WTC11 (cell line): ENCODE measurements around the gene OPN1SW. TPM values are rescaled to one million over a fixed set of nuclear protein-coding genes. Genes with fewer than 3 reads are reported as not detected.

ENCODE experiments used
- ATAC-seq: fragments of 200-7000 bp; cut with Tn5 transposase; 2 replicates; pipeline ENCODE4 v1.10.0; 2021; ENCODE audit warnings: mild to moderate bottlenecking, moderate library complexity
- CTCF ChIA-PET: fragments of 300-600 bp; sonication (Branson Sonifier 250); formaldehyde crosslinking; loops from one replicate; lab custom pipeline; 2021; ENCODE audit warnings: antibody characterized with exemption; lab: Charles Lee
- POLR2A ChIA-PET: fragments of 350-600 bp; sonication (Branson Sonifier 250); formaldehyde crosslinking; loops from one replicate; lab custom pipeline; 2021; ENCODE audit warnings: antibody characterized with exemption; lab: Charles Lee
- DNase-seq: peaks from one replicate; pipeline ENCODE4 v3.0.0; 2021; ENCODE audit warnings: low spot score
- H3K27ac Mint-ChIP-seq: 2 replicates; pipeline ENCODE4 v1.8.0; 2021; ENCODE audit warnings: mixed read lengths
- H3K27me3 Mint-ChIP-seq: 2 replicates; pipeline ENCODE4 v1.8.0; 2021; ENCODE audit warnings: low read depth, mild to moderate bottlenecking, moderate library complexity, mixed read lengths
- H3K36me3 Mint-ChIP-seq: 2 replicates; pipeline ENCODE4 v1.8.0; 2021; ENCODE audit warnings: mixed read lengths
- H3K4me1 Mint-ChIP-seq: 2 replicates; pipeline ENCODE4 v1.8.0; 2022; ENCODE audit warnings: mixed read lengths
- H3K4me3 Mint-ChIP-seq: 2 replicates; pipeline ENCODE4 v1.8.0; 2021; ENCODE audit warnings: mild to moderate bottlenecking, moderate library complexity, mixed read lengths
- H3K9me3 Mint-ChIP-seq: 2 replicates; pipeline ENCODE4 v1.8.0; 2021; ENCODE audit warnings: mixed read lengths
- ATF1 ChIP-seq: sonication (generic); formaldehyde crosslinking; IDR thresholded peaks from 2 replicates; pipeline ENCODE4 v1.8.1; 2023; ENCODE audit warnings: mild to moderate bottlenecking, moderate library complexity, missing genetic modification reagents
- ETV6 ChIP-seq: sonication (generic); formaldehyde crosslinking; IDR thresholded peaks from 2 replicates; pipeline ENCODE4 v1.8.1; 2022; ENCODE audit warnings: mild to moderate bottlenecking, missing genetic modification reagents
- FOXK1 ChIP-seq: sonication (generic); formaldehyde crosslinking; IDR thresholded peaks from 2 replicates; pipeline ENCODE4 v1.8.0; 2022; ENCODE audit warnings: mild to moderate bottlenecking, moderate library complexity, missing genetic modification reagents
- FOXP4 ChIP-seq: sonication (generic); formaldehyde crosslinking; IDR thresholded peaks from 2 replicates; pipeline ENCODE4 v1.8.0; 2022; ENCODE audit warnings: mild to moderate bottlenecking, missing genetic modification reagents
- GABPB1 ChIP-seq: sonication (generic); formaldehyde crosslinking; IDR thresholded peaks from 2 replicates; pipeline ENCODE4 v1.8.1; 2023; ENCODE audit warnings: mild to moderate bottlenecking, missing genetic modification reagents
- GRHL2 ChIP-seq: fragments of 250-450 bp; sonication (Bioruptor Pico); IDR thresholded peaks from 2 replicates; pipeline ENCODE4 v1.8.0; 2022; ENCODE audit warnings: mild to moderate bottlenecking, moderate library complexity; ENCODE audit not compliant: insufficient replicate concordance, severe bottlenecking
- IRF2 ChIP-seq: sonication (generic); formaldehyde crosslinking; IDR thresholded peaks from 2 replicates; pipeline ENCODE4 v1.8.0; 2022; ENCODE audit warnings: low read depth, missing genetic modification reagents, borderline replicate concordance
- JUN ChIP-seq: sonication (generic); formaldehyde crosslinking; IDR thresholded peaks from 2 replicates; pipeline ENCODE4 v1.8.0; 2023; ENCODE audit warnings: mild to moderate bottlenecking, missing genetic modification reagents
- TEAD4 ChIP-seq: sonication (generic); formaldehyde crosslinking; IDR thresholded peaks from 2 replicates; pipeline ENCODE4 v1.8.0; 2022; ENCODE audit warnings: mild to moderate bottlenecking, missing genetic modification reagents
- USF1 ChIP-seq: sonication (generic); formaldehyde crosslinking; IDR thresholded peaks from 2 replicates; pipeline ENCODE4 v1.8.0; 2022; ENCODE audit warnings: mild to moderate bottlenecking, missing genetic modification reagents
- ZMAT4 ChIP-seq: fragments of 250-450 bp; sonication (Bioruptor Pico); IDR thresholded peaks from 2 replicates; pipeline ENCODE4 v1.9.0; 2021; ENCODE audit warnings: mild to moderate bottlenecking
- ZNF219 ChIP-seq: sonication (generic); formaldehyde crosslinking; IDR thresholded peaks from 2 replicates; pipeline ENCODE4 v1.8.0; 2023; ENCODE audit warnings: missing genetic modification reagents, mild to moderate bottlenecking, borderline replicate concordance
- ZNF425 ChIP-seq: fragments of 250-450 bp; sonication (Bioruptor Pico); conservative IDR thresholded peaks from 2 replicates; pipeline ENCODE4 v1.9.0; 2021; ENCODE audit warnings: mild to moderate bottlenecking
- ZNF512 ChIP-seq: sonication (generic); formaldehyde crosslinking; IDR thresholded peaks from 2 replicates; pipeline ENCODE4 v1.8.1; 2022; ENCODE audit warnings: missing genetic modification reagents, borderline replicate concordance
- total RNA-seq: library from RNA; stranded (reverse); gene quantifications from 3 replicates; pipeline ENCODE4 v1.2.3, GENCODE V29; 2021
- TF ChIP-seq, protein P1 (sequence below): fragments of 200-600 bp; IDR thresholded peaks from 2 replicates; pipeline ENCODE4 v1.8.0; 2022; ENCODE audit warnings: antibody characterized with exemption
- TF ChIP-seq, protein P2 (sequence below): sonication (generic); formaldehyde crosslinking; IDR thresholded peaks from 2 replicates; pipeline ENCODE4 v1.8.0; 2022; ENCODE audit warnings: missing genetic modification reagents
- TF ChIP-seq, protein P3 (sequence below): sonication (generic); formaldehyde crosslinking; IDR thresholded peaks from 2 replicates; pipeline ENCODE4 v1.8.0; 2022; ENCODE audit warnings: mild to moderate bottlenecking, missing genetic modification reagents
- TF ChIP-seq, protein P4 (sequence below): sonication (generic); formaldehyde crosslinking; IDR thresholded peaks from 2 replicates; pipeline ENCODE4 v1.8.1; 2022; ENCODE audit warnings: low read depth, mild to moderate bottlenecking, moderate library complexity, missing genetic modification reagents, borderline replicate concordance

OPN1SW gene
- total RNA-seq, 1 experiment from 2014 or later: not detected

- DNase-seq: no peak
- Mint-ChIP-seq H3K4me1 (no peaks in the 10 kb centered on the region), H3K27me3 (no peaks in the 10 kb centered on the region), H3K27ac (no peak overlapping the region), H3K36me3 (peaks cover 24% of the 10 kb centered on the region), H3K9me3 (no peaks in the 10 kb centered on the region), H3K4me3 (no peak overlapping the region)
- ChIA-PET POLR2A (interaction anchor here (0.8 kb wide), 1 partner anchor 22 kb away, joined by 3 read pairs; no protein-coding TSS in a partner anchor), CTCF (no interaction called here)
- no peak for ATAC-seq
- no peak for TF ChIP-seq USF1 (CRISPR knock-in tag)
- no peak for TF ChIP-seq ZMAT4 (CRISPR knock-in tag)
- TF ChIP-seq ZNF219 (CRISPR knock-in tag): no peak
- TF ChIP-seq, protein P1, sequence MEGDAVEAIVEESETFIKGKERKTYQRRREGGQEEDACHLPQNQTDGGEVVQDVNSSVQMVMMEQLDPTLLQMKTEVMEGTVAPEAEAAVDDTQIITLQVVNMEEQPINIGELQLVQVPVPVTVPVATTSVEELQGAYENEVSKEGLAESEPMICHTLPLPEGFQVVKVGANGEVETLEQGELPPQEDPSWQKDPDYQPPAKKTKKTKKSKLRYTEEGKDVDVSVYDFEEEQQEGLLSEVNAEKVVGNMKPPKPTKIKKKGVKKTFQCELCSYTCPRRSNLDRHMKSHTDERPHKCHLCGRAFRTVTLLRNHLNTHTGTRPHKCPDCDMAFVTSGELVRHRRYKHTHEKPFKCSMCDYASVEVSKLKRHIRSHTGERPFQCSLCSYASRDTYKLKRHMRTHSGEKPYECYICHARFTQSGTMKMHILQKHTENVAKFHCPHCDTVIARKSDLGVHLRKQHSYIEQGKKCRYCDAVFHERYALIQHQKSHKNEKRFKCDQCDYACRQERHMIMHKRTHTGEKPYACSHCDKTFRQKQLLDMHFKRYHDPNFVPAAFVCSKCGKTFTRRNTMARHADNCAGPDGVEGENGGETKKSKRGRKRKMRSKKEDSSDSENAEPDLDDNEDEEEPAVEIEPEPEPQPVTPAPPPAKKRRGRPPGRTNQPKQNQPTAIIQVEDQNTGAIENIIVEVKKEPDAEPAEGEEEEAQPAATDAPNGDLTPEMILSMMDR: no peak
- no peak for TF ChIP-seq FOXP4
- no peak for TF ChIP-seq TEAD4 (CRISPR knock-in tag)
- no peak for TF ChIP-seq ZNF425
- TF ChIP-seq IRF2: no peak
- TF ChIP-seq GRHL2: no peak
- no peak for TF ChIP-seq JUN
- TF ChIP-seq FOXK1: no peak
- TF ChIP-seq, all 79 proteins: peak for 0
Measured at GRCh38 chr7:128810473-128810872, 34.9 kb upstream of the OPN1SW start.

- ATAC-seq: no peak
- CTCF ChIA-PET: interaction anchor here (0.7 kb wide), 2 partner anchors 33 to 71 kb away, joined by 3 read pairs; no protein-coding TSS in a partner anchor
- POLR2A ChIA-PET: no interaction called here
- no peak for TF ChIP-seq ATF1 (CRISPR knock-in tag)
- TF ChIP-seq JUN: no peak
- TF ChIP-seq, protein P2, sequence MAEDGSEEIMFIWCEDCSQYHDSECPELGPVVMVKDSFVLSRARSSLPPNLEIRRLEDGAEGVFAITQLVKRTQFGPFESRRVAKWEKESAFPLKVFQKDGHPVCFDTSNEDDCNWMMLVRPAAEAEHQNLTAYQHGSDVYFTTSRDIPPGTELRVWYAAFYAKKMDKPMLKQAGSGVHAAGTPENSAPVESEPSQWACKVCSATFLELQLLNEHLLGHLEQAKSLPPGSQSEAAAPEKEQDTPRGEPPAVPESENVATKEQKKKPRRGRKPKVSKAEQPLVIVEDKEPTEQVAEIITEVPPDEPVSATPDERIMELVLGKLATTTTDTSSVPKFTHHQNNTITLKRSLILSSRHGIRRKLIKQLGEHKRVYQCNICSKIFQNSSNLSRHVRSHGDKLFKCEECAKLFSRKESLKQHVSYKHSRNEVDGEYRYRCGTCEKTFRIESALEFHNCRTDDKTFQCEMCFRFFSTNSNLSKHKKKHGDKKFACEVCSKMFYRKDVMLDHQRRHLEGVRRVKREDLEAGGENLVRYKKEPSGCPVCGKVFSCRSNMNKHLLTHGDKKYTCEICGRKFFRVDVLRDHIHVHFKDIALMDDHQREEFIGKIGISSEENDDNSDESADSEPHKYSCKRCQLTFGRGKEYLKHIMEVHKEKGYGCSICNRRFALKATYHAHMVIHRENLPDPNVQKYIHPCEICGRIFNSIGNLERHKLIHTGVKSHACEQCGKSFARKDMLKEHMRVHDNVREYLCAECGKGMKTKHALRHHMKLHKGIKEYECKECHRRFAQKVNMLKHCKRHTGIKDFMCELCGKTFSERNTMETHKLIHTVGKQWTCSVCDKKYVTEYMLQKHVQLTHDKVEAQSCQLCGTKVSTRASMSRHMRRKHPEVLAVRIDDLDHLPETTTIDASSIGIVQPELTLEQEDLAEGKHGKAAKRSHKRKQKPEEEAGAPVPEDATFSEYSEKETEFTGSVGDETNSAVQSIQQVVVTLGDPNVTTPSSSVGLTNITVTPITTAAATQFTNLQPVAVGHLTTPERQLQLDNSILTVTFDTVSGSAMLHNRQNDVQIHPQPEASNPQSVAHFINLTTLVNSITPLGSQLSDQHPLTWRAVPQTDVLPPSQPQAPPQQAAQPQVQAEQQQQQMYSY: no peak
- no peak for TF ChIP-seq ETV6
- TF ChIP-seq GABPB1 (CRISPR knock-in tag): no peak
- TF ChIP-seq IRF2: no peak
- no peak for TF ChIP-seq ZNF512
- TF ChIP-seq, protein P3, sequence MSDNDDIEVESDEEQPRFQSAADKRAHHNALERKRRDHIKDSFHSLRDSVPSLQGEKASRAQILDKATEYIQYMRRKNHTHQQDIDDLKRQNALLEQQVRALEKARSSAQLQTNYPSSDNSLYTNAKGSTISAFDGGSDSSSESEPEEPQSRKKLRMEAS (CRISPR knock-in tag): no peak
- TF ChIP-seq, protein P4, sequence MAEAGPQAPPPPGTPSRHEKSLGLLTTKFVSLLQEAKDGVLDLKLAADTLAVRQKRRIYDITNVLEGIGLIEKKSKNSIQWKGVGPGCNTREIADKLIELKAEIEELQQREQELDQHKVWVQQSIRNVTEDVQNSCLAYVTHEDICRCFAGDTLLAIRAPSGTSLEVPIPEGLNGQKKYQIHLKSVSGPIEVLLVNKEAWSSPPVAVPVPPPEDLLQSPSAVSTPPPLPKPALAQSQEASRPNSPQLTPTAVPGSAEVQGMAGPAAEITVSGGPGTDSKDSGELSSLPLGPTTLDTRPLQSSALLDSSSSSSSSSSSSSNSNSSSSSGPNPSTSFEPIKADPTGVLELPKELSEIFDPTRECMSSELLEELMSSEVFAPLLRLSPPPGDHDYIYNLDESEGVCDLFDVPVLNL (CRISPR knock-in tag): no peak
Measured at GRCh38 chr7:128809363-128809762, 33.8 kb upstream of the OPN1SW start.

More at GRCh38 chr7:128809363-128809762, 33.8 kb upstream of the OPN1SW start:
- Mint-ChIP-seq H3K27me3 (no peaks in the 10 kb centered on the region), H3K4me3 (no peak overlapping the region), H3K4me1 (peaks cover 4% of the 10 kb centered on the region; the same call in 1 of the 2 replicates), H3K36me3 (peaks cover 32% of the 10 kb centered on the region), H3K9me3 (no peaks in the 10 kb centered on the region), H3K27ac (no peak overlapping the region)
- no peak for DNase-seq
